ENCODE measurements around the gene RARB. TPM values are rescaled to one million over a fixed set of nuclear protein-coding genes. Genes with fewer than 3 reads are reported as not detected.
A peak's percentile ranks its signal among the peaks of the same experiment; 100 is the strongest.

The RARB gene
- total and polyA plus RNA-seq, 2 donors (not counting 3 experiments of a cell fraction or from before 2014, with no cell fraction given) = 15.3 to 23.4 TPM

DNA sequence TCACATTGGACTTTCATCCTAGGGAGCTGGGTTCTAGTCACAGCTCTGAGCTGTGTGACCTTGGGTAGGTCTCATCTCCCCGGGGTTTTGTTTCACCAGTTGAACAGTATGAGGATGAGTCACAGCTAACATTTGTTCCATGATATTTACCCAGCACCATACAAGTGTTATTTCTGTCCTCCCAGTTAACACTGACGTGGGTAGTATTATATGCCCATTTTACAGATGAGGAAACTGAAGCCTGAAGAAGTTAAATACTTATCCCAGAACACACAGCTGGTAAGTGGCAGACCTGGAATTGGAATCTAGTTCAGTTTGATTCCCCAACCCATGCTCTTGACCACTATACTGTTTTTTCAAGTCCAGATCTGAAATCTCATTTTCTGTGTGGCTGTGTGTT, 908 bp upstream of the RARB start:
- Histone ChIP-seq H4K20me1 (replicated peaks; ENCODE audit: control insufficient read depth, extremely low read depth, insufficient read depth, low read length) (no peaks in the 10 kb centered on the region), H3K4me3 (replicated peaks in 1 of 3; ENCODE audit: insufficient read depth in 1 of 3, low read depth in 1 of 3, low read length in 3 of 3) (peak overlapping the region; percentile 45 to 100 (median 75)), H3K79me2 (ENCODE audit: control insufficient read depth, insufficient read depth, low read length) (peaks cover 40% of the 10 kb centered on the region), H3K9me1 (replicated peaks; ENCODE audit: control insufficient read depth, extremely low read depth, insufficient read depth, low read length) (no peaks in the 10 kb centered on the region), H3K9me3 (replicated peaks; ENCODE audit: control insufficient read depth, insufficient read depth, low read length) (no peaks in the 10 kb centered on the region), H3K9ac (replicated peaks; ENCODE audit: extremely low read depth, insufficient read depth, low read length) (peak overlapping the region; percentile 98), H3K4me2 (ENCODE audit: insufficient read depth, low read length) (peak overlapping the region; percentile 99), H3K4me1 (ENCODE audit: control insufficient read depth, extremely low read depth, insufficient read depth, low read length) (peaks cover 17% of the 10 kb centered on the region), H3K36me3 (ENCODE audit: control insufficient read depth in 2 of 2, extremely low read depth in 1 of 2, insufficient read depth in 2 of 2, low read length in 2 of 2) (no peaks in the 10 kb centered on the region), H3K27me3 (ENCODE audit: control insufficient read depth in 2 of 2, insufficient read depth in 2 of 2, low read length in 2 of 2) (no peaks in the 10 kb centered on the region), H3K27ac (ENCODE audit: insufficient read depth, low read depth, low read length) (peak overlapping the region; percentile 96), H2AFZ (ENCODE audit: low read depth, low read length) (no peak overlapping the region)
- dilution Hi-C loops (cut with MboI; ENCODE audit: extremely low pct_ligation_motif_present, low sequenced_read_pairs) (no loop called here), intact Hi-C loops (cut with micrococcal nuclease) (loop anchor here (5.0 kb wide), 1 partner anchor 405 kb away; no protein-coding TSS in a partner anchor)
- BruUV-seq (replicated peaks) = no TSS peak
- POLR2A ChIA-PET = interaction anchor here (0.9 to 2.4 kb wide), 5 partner anchors 27 to 168 kb away, joined by 3 to 12 read pairs (median 4); no protein-coding TSS in a partner anchor
- DNase-seq (ENCODE audit: low read depth, low spot score) (peak; percentile 48), FAIRE-seq (peak; percentile 40)
- TF ChIP-seq JUN (IDR thresholded peaks at IDR 0.05; ENCODE audit: borderline replicate concordance, insufficient read depth, insufficient read length, low read depth) (peak; percentile 10), FOS (IDR thresholded peaks at IDR 0.05; ENCODE audit: borderline replicate concordance, insufficient read depth, low read length) (peak; percentile 24), POLR2A (IDR thresholded peaks at IDR 0.05; ENCODE audit: low read depth, low read length) (no peak), POLR2AphosphoS5 (IDR thresholded peaks at IDR 0.05; ENCODE audit: insufficient read depth, low read depth, low read length) (no peak), MYC (IDR thresholded peaks at IDR 0.05; ENCODE audit: low read depth, low read length) (no peak)
- CTCF ChIA-PET = interaction anchor here (0.8 to 2.6 kb wide), 5 partner anchors 14 to 464 kb away, joined by 4 to 24 read pairs (median 7); no protein-coding TSS in a partner anchor

- dilution Hi-C loops (cut with MboI; ENCODE audit: extremely low pct_ligation_motif_present, low sequenced_read_pairs) = no loop called here
- no peaks in the 10 kb centered on the region for H3K27me3 ChIP-seq (ENCODE audit: control insufficient read depth in 2 of 2, insufficient read depth in 2 of 2, low read length in 2 of 2)
- H3K9me1 ChIP-seq (replicated peaks; ENCODE audit: control insufficient read depth, extremely low read depth, insufficient read depth, low read length) = no peaks in the 10 kb centered on the region
- no peaks in the 10 kb centered on the region for H4K20me1 ChIP-seq (replicated peaks; ENCODE audit: control insufficient read depth, extremely low read depth, insufficient read depth, low read length)
- peak overlapping the region; percentile 45 to 100 (median 75) for H3K4me3 ChIP-seq (replicated peaks in 1 of 3; ENCODE audit: insufficient read depth in 1 of 3, low read depth in 1 of 3, low read length in 3 of 3)
- peak overlapping the region; percentile 98 for H3K9ac ChIP-seq (replicated peaks; ENCODE audit: extremely low read depth, insufficient read depth, low read length)
- BruUV-seq (replicated peaks) = TSS peak; percentile 82
- FAIRE-seq (no peak), DNase-seq (ENCODE audit: low read depth, low spot score) (no peak)
- peaks cover 44% of the 10 kb centered on the region for H3K79me2 ChIP-seq (ENCODE audit: control insufficient read depth, insufficient read depth, low read length)
- H3K4me1 ChIP-seq (ENCODE audit: control insufficient read depth, extremely low read depth, insufficient read depth, low read length) = peaks cover 21% of the 10 kb centered on the region
- H2AFZ ChIP-seq (ENCODE audit: low read depth, low read length) = no peak overlapping the region
- ChIA-PET CTCF (interaction anchor here (0.8 to 2.6 kb wide), 11 partner anchors 14 to 654 kb away, joined by 3 to 24 read pairs (median 5); no protein-coding TSS in a partner anchor), POLR2A (interaction anchor here (0.5 to 2.4 kb wide), 12 partner anchors 19 to 169 kb away, joined by 3 to 12 read pairs (median 4); no protein-coding TSS in a partner anchor)
- no peaks in the 10 kb centered on the region for H3K9me3 ChIP-seq (replicated peaks; ENCODE audit: control insufficient read depth, insufficient read depth, low read length)
- TF ChIP-seq POLR2AphosphoS5 (IDR thresholded peaks at IDR 0.05; ENCODE audit: insufficient read depth, low read depth, low read length) (no peak), GATA2 (IDR thresholded peaks at IDR 0.05; ENCODE audit: insufficient read depth, insufficient read length, low read depth, low read length) (no peak), POLR2A (IDR thresholded peaks at IDR 0.05; ENCODE audit: low read depth, low read length) (no peak), EZH2 (IDR thresholded peaks at IDR 0.05; ENCODE audit: borderline replicate concordance, low read depth, low read length, severe bottlenecking) (no peak), MAX (IDR thresholded peaks at IDR 0.05; ENCODE audit: insufficient read depth, insufficient read length) (no peak), FOS (IDR thresholded peaks at IDR 0.05; ENCODE audit: borderline replicate concordance, insufficient read depth, low read length) (no peak)
- TF ChIP-seq, protein P1, sequence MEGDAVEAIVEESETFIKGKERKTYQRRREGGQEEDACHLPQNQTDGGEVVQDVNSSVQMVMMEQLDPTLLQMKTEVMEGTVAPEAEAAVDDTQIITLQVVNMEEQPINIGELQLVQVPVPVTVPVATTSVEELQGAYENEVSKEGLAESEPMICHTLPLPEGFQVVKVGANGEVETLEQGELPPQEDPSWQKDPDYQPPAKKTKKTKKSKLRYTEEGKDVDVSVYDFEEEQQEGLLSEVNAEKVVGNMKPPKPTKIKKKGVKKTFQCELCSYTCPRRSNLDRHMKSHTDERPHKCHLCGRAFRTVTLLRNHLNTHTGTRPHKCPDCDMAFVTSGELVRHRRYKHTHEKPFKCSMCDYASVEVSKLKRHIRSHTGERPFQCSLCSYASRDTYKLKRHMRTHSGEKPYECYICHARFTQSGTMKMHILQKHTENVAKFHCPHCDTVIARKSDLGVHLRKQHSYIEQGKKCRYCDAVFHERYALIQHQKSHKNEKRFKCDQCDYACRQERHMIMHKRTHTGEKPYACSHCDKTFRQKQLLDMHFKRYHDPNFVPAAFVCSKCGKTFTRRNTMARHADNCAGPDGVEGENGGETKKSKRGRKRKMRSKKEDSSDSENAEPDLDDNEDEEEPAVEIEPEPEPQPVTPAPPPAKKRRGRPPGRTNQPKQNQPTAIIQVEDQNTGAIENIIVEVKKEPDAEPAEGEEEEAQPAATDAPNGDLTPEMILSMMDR (IDR thresholded peaks at IDR 0.05; ENCODE audit: extremely low read depth in 1 of 2, insufficient read depth in 1 of 2, low read depth in 1 of 2, low read length in 2 of 2) = no peak
- no peaks in the 10 kb centered on the region for H3K36me3 ChIP-seq (ENCODE audit: control insufficient read depth in 2 of 2, extremely low read depth in 1 of 2, insufficient read depth in 2 of 2, low read length in 2 of 2)
- peak overlapping the region; percentile 99 for H3K4me2 ChIP-seq (ENCODE audit: insufficient read depth, low read length)
- H3K27ac ChIP-seq (ENCODE audit: insufficient read depth, low read depth, low read length) = peak overlapping the region; percentile 96
- intact Hi-C loops (cut with micrococcal nuclease) = loop anchor here (5.0 kb wide), 1 partner anchor 405 kb away; no protein-coding TSS in a partner anchor
Observed at GRCh38 chr3:25427563-25427941, 511 bp upstream of the RARB start.
